Measurements from ENCODE around the gene ALDH2. TPM values are rescaled to one million over a fixed set of nuclear protein-coding genes. Genes with fewer than 3 reads are reported as not detected.

The ALDH2 gene
- total and polyA plus RNA-seq, 10 of the 15 experiments (the other 5 are each of a cell fraction or from before 2014, with no cell fraction given): 1.4 to 16.4 (median 8.7) TPM

DNA sequence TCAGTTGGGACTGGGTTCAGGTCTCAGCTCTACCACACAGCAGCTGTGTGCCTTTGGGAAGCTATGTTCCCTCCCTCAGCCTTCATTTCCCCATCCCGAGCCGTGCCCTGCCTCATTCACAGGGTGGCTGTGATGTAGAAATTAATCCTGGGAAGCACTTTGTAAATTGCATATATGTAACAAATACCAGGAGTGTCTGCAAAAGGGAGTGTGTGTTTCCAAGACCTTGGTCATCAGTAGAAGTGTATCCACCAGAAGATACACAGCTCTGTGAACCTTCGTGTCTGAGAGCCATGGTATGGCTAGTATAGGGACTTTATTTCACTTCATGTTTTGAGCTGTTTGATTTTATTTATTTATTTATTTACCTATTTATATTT lies 26.1 kb downstream of the ALDH2 start:
- DNase-seq (ENCODE audit: low read depth, low spot score) (no peak), FAIRE-seq (no peak), ATAC-seq (no peak)
- Histone ChIP-seq H3K27ac (ENCODE audit: control insufficient read depth, insufficient read depth) (no peak overlapping the region), H3K27me3 (replicated peaks in 1 of 2; ENCODE audit: control insufficient read depth in 2 of 2, insufficient read depth in 2 of 2, low read length in 1 of 2) (no peaks in the 10 kb centered on the region), H2AFZ (ENCODE audit: control insufficient read depth, low read depth, low read length) (no peak overlapping the region), H3K4me3 (no peak overlapping the region), H3K4me2 (ENCODE audit: control insufficient read depth, insufficient read depth) (no peak overlapping the region), H3K9ac (ENCODE audit: control insufficient read depth, insufficient read depth, low read length) (no peak overlapping the region), H4K20me1 (ENCODE audit: control insufficient read depth, insufficient read depth) (no peaks in the 10 kb centered on the region), H3K9me3 (replicated peaks; ENCODE audit: control insufficient read depth, insufficient read depth, low read length) (no peaks in the 10 kb centered on the region), H3K79me2 (ENCODE audit: control insufficient read depth, insufficient read depth, low read length) (no peaks in the 10 kb centered on the region), H3K4me1 (ENCODE audit: control insufficient read depth, insufficient read depth, low read length) (no peaks in the 10 kb centered on the region), H3K36me3 (ENCODE audit: control insufficient read depth in 2 of 2, insufficient read depth in 2 of 2, low read length in 1 of 2) (no peaks in the 10 kb centered on the region)
- TF ChIP-seq DPF2 (IDR thresholded peaks at IDR 0.05): no peak
- TF ChIP-seq, protein P1, sequence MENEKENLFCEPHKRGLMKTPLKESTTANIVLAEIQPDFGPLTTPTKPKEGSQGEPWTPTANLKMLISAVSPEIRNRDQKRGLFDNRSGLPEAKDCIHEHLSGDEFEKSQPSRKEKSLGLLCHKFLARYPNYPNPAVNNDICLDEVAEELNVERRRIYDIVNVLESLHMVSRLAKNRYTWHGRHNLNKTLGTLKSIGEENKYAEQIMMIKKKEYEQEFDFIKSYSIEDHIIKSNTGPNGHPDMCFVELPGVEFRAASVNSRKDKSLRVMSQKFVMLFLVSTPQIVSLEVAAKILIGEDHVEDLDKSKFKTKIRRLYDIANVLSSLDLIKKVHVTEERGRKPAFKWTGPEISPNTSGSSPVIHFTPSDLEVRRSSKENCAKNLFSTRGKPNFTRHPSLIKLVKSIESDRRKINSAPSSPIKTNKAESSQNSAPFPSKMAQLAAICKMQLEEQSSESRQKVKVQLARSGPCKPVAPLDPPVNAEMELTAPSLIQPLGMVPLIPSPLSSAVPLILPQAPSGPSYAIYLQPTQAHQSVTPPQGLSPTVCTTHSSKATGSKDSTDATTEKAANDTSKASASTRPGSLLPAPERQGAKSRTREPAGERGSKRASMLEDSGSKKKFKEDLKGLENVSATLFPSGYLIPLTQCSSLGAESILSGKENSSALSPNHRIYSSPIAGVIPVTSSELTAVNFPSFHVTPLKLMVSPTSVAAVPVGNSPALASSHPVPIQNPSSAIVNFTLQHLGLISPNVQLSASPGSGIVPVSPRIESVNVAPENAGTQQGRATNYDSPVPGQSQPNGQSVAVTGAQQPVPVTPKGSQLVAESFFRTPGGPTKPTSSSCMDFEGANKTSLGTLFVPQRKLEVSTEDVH (IDR thresholded peaks at IDR 0.05; ENCODE audit: low read depth, partially characterized antibody): no peak
- TF ChIP-seq MYB (IDR thresholded peaks at IDR 0.05; ENCODE audit: borderline replicate concordance, low read depth, low read length): no peak
- TF ChIP-seq MYC (IDR thresholded peaks at IDR 0.05; ENCODE audit: insufficient read depth, insufficient read length, insufficient replicate concordance, low read length, severe bottlenecking): no peak
- no peak for TF ChIP-seq EZH2 (IDR thresholded peaks at IDR 0.05; ENCODE audit: borderline replicate concordance, control insufficient read depth, low read depth, low read length)
- TF ChIP-seq, protein P2, sequence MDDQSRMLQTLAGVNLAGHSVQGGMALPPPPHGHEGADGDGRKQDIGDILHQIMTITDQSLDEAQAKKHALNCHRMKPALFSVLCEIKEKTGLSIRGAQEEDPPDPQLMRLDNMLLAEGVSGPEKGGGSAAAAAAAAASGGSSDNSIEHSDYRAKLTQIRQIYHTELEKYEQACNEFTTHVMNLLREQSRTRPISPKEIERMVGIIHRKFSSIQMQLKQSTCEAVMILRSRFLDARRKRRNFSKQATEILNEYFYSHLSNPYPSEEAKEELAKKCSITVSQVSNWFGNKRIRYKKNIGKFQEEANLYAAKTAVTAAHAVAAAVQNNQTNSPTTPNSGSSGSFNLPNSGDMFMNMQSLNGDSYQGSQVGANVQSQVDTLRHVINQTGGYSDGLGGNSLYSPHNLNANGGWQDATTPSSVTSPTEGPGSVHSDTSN (IDR thresholded peaks at IDR 0.05; ENCODE audit: insufficient replicate concordance, low read depth, low read length): no peak
- no peak for TF ChIP-seq BACH1 (IDR thresholded peaks at IDR 0.05; ENCODE audit: borderline replicate concordance)
- TF ChIP-seq, protein P3, sequence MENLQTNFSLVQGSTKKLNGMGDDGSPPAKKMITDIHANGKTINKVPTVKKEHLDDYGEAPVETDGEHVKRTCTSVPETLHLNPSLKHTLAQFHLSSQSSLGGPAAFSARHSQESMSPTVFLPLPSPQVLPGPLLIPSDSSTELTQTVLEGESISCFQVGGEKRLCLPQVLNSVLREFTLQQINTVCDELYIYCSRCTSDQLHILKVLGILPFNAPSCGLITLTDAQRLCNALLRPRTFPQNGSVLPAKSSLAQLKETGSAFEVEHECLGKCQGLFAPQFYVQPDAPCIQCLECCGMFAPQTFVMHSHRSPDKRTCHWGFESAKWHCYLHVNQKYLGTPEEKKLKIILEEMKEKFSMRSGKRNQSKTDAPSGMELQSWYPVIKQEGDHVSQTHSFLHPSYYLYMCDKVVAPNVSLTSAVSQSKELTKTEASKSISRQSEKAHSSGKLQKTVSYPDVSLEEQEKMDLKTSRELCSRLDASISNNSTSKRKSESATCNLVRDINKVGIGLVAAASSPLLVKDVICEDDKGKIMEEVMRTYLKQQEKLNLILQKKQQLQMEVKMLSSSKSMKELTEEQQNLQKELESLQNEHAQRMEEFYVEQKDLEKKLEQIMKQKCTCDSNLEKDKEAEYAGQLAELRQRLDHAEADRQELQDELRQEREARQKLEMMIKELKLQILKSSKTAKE (IDR thresholded peaks at IDR 0.05; ENCODE audit: low read depth, poor library complexity, severe bottlenecking): no peak
- TF ChIP-seq CHD4 (IDR thresholded peaks at IDR 0.05): no peak
- no peak for TF ChIP-seq KDM1A (IDR thresholded peaks at IDR 0.05; ENCODE audit: borderline replicate concordance)
- TF ChIP-seq SMAD1 (IDR thresholded peaks at IDR 0.05; ENCODE audit: low read depth, partially characterized antibody): no peak
- BruUV-seq (replicated peaks): no TSS peak
- SMC1A ChIA-PET (ENCODE audit: uncharacterized antibody, unreplicated experiment): no interaction called here
- in situ Hi-C loops (cut with MboI) (no loop called here), intact Hi-C loops (cut with micrococcal nuclease; ENCODE audit: unreplicated experiment) (no loop called here)
- CTCF ChIA-PET: interaction anchor here (2.8 kb wide), 1 partner anchor 20 kb away, joined by 9 read pairs; no protein-coding TSS in a partner anchor
- POLR2A ChIA-PET: no interaction called here
- 87% methylated on average over 3 of the region's 3 CpGs for WGBS (ENCODE audit: insufficient coverage, insufficient replicate concordance, low lambda C conversion rate, missing lambda C conversion rate)
- RAD21 ChIA-PET (ENCODE audit: unreplicated experiment): interaction anchor here (1.0 to 1.2 kb wide), 2 partner anchors 20 to 41 kb away, joined by 3 to 4 read pairs; no protein-coding TSS in a partner anchor

Measured in GM12878 (cell line).